GM19043 (cell line): ENCODE measurements around the gene SNX27.
"Not testable (repeated sequence)": the region's sequence is repeated elsewhere in the genome, so short reads cannot be mapped to it uniquely, and the experiment has no call there.

ENCODE experiments used
- ATAC-seq: cut with Tn5 transposase; IDR thresholded peaks from one replicate; pipeline ENCODE4 v1.9.1; 2021; ENCODE audit warnings: low read depth; ENCODE audit not compliant: unreplicated experiment

SNX27 gene

DNA sequence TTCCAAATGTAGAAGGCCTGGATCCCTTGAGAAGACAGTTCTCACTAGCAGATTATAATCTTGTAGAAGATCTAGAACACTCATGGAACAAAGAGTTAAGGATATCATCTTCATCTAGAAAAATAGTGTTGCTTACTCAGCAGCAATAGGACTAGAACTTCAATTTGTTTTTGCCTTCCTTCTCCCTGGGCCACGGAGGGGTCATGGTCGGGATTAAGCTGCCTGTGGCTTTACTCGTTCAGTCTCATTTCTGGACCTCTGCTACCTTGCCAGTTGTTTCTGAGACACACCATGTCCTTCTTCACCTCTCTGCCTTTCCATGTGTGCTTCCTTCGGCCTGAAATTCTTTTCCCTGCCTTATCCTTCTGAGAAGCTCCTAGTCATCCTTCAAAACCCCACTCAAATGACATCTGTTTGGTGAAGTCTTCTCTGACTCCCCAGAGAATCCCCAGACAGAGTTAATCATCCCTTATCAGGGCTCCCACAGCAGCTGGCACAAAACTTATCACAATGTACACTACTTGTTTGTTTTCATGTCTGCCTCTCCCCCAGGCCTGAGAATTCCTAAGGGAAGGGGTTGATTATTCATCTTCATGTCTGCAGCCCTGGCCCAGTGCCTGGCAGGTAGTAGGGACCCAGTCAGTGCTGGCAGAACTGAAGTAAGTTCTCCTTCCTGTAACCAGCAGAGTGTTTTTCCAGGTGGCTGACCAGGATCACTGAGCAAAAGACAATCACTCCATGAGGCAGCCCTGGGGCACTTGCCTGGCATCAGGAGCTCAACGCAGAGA lies 15.5 kb upstream of the SNX27 start:
- no peak for ATAC-seq

DNA sequence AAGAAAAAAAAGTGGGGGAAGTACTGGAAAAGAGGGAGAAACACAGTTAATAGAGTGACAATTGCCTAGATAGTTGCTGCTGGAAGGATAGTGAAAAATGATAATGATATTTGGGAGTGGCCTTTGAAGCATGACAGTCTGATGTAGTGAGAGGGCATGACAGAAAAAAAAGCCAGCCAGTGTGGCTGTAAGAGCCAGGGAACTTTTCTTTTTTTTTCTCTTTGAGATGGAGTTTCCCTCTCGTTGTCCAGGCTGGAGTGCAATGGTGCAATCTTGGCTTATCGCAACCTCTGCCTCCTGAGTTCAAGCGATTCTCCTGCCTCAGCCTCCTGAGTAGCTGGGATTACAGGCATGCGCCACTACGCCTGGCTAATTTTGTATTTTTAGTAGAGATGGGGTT lies 9.3 kb upstream of the SNX27 start:
- not testable (repeated sequence) for ATAC-seq

- ATAC-seq, result no peak
These were observed 7.6 kb upstream of the SNX27 start for GRCh38 chr1:151604291-151604690.

DNA sequence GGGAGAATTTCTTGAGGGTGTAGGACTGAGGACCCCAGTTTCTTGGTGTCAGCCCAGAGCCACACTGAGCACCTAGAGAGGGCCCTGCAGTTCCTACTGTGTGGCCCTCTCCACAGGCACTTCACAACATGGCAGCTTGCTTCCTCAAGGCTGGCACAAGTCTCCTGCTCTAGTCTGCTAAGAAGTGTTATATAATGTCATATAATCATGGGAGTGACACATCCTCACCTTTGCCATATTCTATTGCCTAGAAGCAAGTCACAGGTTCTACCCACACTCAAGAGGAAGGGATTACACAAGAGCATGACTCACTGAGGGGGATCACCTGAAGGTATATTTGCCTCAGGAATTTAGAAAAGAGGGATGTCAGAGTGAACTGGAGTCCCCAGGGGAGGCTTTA lies 5.5 kb upstream of the SNX27 start:
- no peak for ATAC-seq

DNA sequence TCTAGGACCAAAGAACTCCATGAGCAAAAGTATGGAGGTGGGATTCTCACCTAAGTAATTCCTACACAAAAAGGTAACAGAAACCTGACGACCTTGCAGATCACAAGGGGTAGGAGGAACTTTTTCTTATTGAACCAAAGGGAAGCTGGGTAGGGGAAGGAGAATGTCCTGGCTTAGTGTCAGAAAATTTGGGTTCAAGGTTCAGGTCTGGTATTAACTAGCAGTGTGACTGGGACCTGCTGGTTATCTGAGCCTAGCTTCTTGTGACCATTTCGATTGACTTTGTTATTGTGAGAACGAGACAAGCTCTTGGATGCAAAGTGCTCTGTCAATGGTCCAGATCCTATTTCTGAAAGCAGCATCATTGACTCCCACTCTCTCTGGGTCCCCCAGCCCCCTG lies 5.0 kb upstream of the SNX27 start:
- ATAC-seq, result no peak

DNA sequence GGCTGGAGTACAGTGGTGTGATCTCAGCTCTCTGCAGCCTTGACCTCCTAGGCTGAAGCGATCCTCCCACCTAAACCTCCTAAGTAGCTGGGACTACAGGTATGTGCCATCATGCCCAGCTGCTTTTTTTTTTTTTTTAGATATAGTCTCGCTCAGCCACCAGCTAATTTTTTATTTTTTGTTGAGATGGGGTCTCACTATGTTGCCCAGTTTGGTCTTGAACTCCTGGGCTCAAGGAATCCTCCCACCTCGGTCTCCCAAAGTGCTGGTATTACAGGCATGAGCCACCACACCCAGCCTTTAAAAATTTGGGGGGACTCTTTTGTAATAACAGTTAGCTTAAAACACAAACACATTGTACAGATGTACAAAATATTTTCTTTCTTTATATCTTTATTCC lies 1.7 kb upstream of the SNX27 start:
- ATAC-seq, result no peak

DNA sequence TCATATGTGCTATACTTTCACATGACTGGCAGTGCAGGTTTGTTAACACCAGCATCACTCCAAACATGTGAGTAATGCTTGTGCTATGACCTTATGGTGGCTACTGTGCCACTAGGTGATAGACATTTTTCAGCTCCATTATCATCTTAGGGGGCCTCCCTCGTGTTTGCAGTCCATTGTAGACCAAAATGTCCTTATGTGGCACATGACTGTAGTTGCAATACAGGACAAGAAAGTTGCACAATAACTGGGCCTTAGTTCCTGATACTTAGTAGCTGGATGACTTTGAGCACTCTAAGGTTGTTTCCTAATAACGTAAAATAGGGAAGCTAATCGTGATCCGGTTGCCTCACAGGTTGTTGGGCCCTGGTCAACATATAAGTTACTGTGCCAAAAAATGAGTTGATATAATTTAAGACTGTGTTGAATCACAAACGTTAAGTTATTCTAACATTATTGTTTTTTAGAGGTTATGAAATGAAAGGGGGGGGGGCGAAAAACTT lies 511 bp upstream of the SNX27 start:
- no peak for ATAC-seq

DNA sequence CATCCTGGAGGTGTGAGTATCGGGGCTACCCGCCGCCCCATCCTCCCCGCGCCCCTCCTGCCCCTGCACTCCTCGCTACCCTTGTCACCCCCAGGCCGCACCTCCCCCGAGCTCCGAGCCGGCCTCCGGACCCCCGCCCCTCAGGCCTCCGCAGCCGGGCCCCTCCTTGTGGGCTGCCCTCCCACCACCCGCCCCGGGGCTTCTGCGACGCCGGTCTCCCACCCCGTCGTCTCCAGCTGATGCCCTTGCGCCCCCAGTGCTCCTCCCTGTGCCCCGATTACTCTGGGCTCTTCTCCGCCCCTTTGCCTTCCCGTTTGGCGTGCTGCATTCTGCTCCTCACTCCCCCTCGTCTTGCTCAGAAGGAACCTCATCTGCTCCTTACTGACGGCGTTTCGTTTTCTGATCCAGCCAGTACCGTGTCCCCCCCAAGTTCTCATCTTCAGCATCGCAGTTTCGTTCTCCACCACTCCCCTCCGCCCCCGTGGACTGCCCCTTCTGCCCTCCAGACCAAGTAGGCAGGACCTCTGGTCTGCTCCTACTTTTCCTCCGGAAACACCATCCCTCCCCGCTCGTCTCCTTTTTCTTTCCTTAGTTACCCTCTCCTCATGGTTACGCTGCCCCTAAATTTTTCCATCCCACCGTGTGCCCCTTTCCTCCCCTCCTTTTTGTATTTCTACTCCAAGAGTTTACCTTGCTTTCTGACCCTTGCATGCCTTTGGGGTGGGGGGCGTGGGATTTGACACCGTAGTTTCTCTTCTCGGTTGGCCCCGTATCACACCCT lies 841 bp downstream of the SNX27 start:
- ATAC-seq, result peak; percentile 17

DNA sequence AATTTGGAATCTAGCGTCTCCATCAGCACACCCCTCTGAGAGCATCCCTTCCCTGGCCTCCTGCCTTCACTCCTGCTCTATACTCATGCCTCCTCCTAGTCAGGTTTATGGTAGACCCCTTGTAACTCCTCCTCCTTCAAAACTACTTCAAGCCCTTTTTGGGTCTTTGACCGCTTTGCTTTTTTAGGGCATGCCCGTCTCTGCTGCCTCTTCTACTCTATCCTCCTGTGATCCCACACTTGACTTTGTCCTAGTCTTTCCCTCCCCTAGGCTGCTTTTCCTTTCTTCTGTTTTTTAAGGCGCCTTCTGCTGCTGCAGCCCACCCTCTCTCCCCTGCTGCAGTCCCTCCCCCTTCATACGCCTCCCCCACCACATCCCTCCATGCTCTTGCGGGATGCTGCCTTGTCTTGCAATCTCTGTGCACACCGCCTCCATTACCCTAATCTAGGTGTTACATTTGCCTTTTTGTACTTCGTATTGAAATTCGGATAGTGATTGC lies 1.5 kb downstream of the SNX27 start:
- no peak for ATAC-seq

GRCh38 chr1:151615711-151616504 lies 4.1 kb downstream of the SNX27 start:
- ATAC-seq, result no peak

GRCh38 chr1:151616505-151616849 lies 4.6 kb downstream of the SNX27 start:
- ATAC-seq, result no peak

DNA sequence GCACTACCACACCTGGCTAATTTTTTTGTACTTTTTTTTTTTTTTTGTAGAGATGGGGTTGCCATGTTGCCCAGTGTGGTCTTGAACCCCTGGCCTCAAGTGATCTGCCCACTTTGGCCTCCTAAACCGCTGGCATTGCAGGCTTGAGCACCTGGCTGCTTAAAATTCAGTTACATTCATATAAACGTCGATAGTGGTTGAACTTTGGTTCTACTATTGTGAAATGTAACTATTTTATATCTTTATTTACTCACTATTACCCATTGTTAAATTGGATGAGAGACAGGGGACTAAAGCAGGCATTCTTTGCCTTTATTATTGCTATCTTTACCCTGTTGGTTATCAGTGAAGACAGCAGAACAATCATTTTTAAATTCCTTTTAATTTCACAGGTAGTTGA lies 6.2 kb downstream of the SNX27 start:
- no peak for ATAC-seq

- no peak for ATAC-seq
These were observed 6.6 kb downstream of the SNX27 start for GRCh38 chr1:151618470-151618869.

DNA sequence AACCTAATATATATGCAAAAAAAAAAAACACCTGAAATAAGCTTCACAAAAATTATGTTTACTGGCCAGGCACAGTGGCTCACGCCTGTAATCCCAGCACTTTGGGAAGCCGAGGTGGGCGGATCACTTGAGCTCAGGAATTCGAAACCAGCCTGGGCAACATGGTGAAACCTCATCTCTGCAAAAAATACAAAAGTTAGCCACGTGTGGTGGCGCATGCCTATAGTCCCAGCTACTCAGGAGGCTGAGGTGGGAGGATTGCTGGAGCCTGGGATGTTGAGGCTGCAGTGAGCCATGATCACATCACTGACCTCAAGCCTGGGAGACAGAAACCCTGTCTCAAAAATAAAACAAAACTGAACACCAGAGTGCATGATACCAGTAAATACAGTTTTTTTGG lies 7.1 kb downstream of the SNX27 start:
- not testable (repeated sequence) for ATAC-seq

GRCh38 chr1:151619489-151620093 lies 7.7 kb downstream of the SNX27 start:
- no peak for ATAC-seq

- no peak for ATAC-seq
These were observed 8.4 kb downstream of the SNX27 start for GRCh38 chr1:151620286-151620685.

- no peak for ATAC-seq
These were observed 9.5 kb downstream of the SNX27 start for GRCh38 chr1:151621351-151621750.

DNA sequence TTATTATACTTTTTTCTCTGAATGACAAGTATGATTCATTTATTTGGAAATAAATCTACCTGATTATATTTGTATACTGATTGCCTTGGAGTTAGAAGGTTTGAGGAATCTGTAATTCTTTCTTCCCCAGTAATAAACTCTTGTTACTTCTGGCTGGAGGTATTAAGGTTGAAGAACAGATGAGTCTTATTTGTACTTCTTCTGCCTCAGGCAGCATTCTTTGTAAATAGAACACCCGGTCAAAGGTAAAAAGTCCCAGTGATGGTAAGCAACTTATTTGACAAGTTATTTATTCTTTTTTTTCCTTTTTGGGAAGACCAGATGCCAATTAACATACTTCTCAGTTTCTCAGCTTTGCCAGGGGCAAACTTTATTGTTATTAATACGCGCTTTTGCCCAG lies 12.9 kb downstream of the SNX27 start:
- ATAC-seq, result no peak

DNA sequence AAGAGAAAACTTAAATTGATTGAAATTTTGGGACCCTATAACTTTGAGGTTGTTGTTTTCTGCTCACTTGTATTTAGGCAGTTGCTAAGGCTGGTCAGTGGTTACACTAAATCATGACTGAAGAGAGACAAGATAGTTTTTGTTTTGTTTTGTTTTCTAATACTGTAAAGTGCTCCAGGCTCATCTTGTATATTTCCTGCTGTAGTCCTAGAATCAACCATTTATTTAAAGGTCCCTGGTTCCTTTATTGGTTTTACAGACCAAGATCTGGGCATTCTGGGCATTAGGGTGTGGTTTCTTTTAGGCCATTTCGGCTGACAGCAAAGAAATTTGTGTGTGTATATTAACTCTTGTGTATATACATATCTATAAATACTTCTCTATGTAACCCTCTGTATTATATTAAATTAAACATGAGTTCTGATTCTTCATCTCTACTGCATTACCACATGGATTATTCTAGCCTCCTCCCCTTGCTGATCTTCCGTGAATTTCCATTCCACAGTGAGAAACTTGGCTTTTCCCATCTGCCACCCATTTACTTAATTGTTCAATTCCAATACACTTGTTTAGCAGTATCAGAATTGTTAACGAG lies 15.0 kb downstream of the SNX27 start:
- ATAC-seq, result no peak

- ATAC-seq, result no peak
These were observed 17.4 kb downstream of the SNX27 start for GRCh38 chr1:151629278-151629677.
